ENCODE measurements around the gene ANKRD33. TPM values are rescaled to one million over a fixed set of nuclear protein-coding genes. Genes with fewer than 3 reads are reported as not detected.

The ANKRD33 gene
- total and polyA plus RNA-seq, 2 of the 8 experiments (the other 6 are each of a cell fraction or from before 2014, with no cell fraction given): 0.41 to 0.53 TPM

- Histone ChIP-seq H3K4me3 (ENCODE audit: extremely low read depth in 1 of 4, insufficient read depth in 2 of 4, low read depth in 3 of 4, low read length in 4 of 4) (no peak overlapping the region), H4K91ac (replicated peaks; ENCODE audit: insufficient read length, low read length) (no peak overlapping the region), H2BK12ac (ENCODE audit: low read depth, low read length) (no peak overlapping the region), H3K9ac (replicated peaks in 1 of 4; ENCODE audit: extremely low read depth in 1 of 4, low read depth in 3 of 4, low read length in 3 of 4) (no peak overlapping the region), H3K56ac (replicated peaks; ENCODE audit: insufficient read length, low read depth, low read length) (no peak overlapping the region), H2AFZ (ENCODE audit: low read length) (no peak overlapping the region), H4K20me1 (replicated peaks in 1 of 2; ENCODE audit: control insufficient read depth in 1 of 2, insufficient read depth in 2 of 2, low read length in 2 of 2) (no peaks in the 10 kb centered on the region), H3K4ac (replicated peaks; ENCODE audit: insufficient read length, low read depth, low read length) (no peak overlapping the region), H4K5ac (ENCODE audit: insufficient read length, low read depth, low read length) (no peak overlapping the region), H3K79me2 (ENCODE audit: control insufficient read depth in 1 of 2, insufficient read depth in 2 of 2, low read length in 2 of 2) (no peaks in the 10 kb centered on the region), H3K4me2 (ENCODE audit: insufficient read depth in 1 of 2, low read depth in 2 of 2, low read length in 2 of 2) (no peak overlapping the region), H3K4me1 (replicated peaks in 1 of 4; ENCODE audit: control insufficient read depth in 3 of 4, insufficient read depth in 4 of 4, low read length in 3 of 4) (peaks cover 0 to 7% (median 3%) of the 10 kb centered on the region in 4 experiments; a peak in 6 of 7 replicates), H4K8ac (ENCODE audit: extremely low read depth, insufficient read depth, low read length) (no peak overlapping the region), H3K23me2 (ENCODE audit: low read depth, low read length) (no peaks in the 10 kb centered on the region; the same call in 1 of the 2 replicates), H3K23ac (ENCODE audit: insufficient read length) (no peak overlapping the region), H3K79me1 (ENCODE audit: low read depth, low read length) (no peaks in the 10 kb centered on the region), H2BK20ac (ENCODE audit: low read length) (no peak overlapping the region), H3K36me3 (ENCODE audit: control insufficient read depth in 2 of 4, insufficient read depth in 4 of 4, low read length in 3 of 4) (no peaks in the 10 kb centered on the region), H3K18ac (ENCODE audit: extremely low read depth, low read length) (no peak overlapping the region), H2AK5ac (ENCODE audit: low read depth, low read length) (no peak overlapping the region), H2BK5ac (ENCODE audit: low read depth, low read length) (no peak overlapping the region), H3K27me3 (replicated peaks in 1 of 4; ENCODE audit: control insufficient read depth in 3 of 4, extremely low read depth in 1 of 4, insufficient read depth in 3 of 4, low read length in 3 of 4) (peaks cover 0 to 8% (median 5%) of the 10 kb centered on the region in 4 experiments; a peak in 4 of 7 replicates), H3K14ac (ENCODE audit: insufficient read length) (no peak overlapping the region), H3K9me3 (ENCODE audit: insufficient read depth in 2 of 2, low read depth in 1 of 2, low read length in 1 of 2) (no peaks in the 10 kb centered on the region), H2BK120ac (replicated peaks; ENCODE audit: low read depth, low read length) (no peak overlapping the region), H3K27ac (ENCODE audit: low read depth, low read length) (no peak overlapping the region), H2BK15ac (ENCODE audit: low read length) (no peak overlapping the region)
- peak; percentile 24 for FAIRE-seq
- WGBS, 2 experiments (ENCODE audit: extremely low coverage in 1 of 2, insufficient coverage in 1 of 2, insufficient read length in 1 of 2, insufficient replicate concordance in 2 of 2, low coverage in 1 of 2, low lambda C conversion rate in 2 of 2, missing lambda C conversion rate in 1 of 2): 73% methylated on average over 2 of the region's 2 CpGs; no CpG with 5 or more reads in 1 of the 2 experiments
- POLR2A ChIA-PET (ENCODE audit: partially characterized antibody): interaction anchor here (1.2 kb wide), 1 partner anchor 9 kb away, joined by 4 read pairs; no protein-coding TSS in a partner anchor
- CTCF ChIA-PET (ENCODE audit: partially characterized antibody): interaction anchor here (0.8 to 12.9 kb wide), 19 partner anchors 9 to 233 kb away, joined by 3 to 234 read pairs (median 4); partner anchors contain the start of genes ACVR1B, ACVRL1 and ATG101
- DNase-seq (ENCODE audit: low read depth in 1 of 2, low spot score in 2 of 2): no peak
- TF ChIP-seq SIX5 (IDR thresholded peaks at IDR 0.05; ENCODE audit: low read depth, low read length) (no peak), RAD21 (IDR thresholded peaks at IDR 0.05 in 1 of 2, conservative IDR thresholded peaks at IDR 0.05 in 1 of 2; ENCODE audit: low read depth in 2 of 2, low read length in 2 of 2) (peak; percentile 61 to 65)
- TF ChIP-seq, protein P1, sequence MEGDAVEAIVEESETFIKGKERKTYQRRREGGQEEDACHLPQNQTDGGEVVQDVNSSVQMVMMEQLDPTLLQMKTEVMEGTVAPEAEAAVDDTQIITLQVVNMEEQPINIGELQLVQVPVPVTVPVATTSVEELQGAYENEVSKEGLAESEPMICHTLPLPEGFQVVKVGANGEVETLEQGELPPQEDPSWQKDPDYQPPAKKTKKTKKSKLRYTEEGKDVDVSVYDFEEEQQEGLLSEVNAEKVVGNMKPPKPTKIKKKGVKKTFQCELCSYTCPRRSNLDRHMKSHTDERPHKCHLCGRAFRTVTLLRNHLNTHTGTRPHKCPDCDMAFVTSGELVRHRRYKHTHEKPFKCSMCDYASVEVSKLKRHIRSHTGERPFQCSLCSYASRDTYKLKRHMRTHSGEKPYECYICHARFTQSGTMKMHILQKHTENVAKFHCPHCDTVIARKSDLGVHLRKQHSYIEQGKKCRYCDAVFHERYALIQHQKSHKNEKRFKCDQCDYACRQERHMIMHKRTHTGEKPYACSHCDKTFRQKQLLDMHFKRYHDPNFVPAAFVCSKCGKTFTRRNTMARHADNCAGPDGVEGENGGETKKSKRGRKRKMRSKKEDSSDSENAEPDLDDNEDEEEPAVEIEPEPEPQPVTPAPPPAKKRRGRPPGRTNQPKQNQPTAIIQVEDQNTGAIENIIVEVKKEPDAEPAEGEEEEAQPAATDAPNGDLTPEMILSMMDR (IDR thresholded peaks at IDR 0.05; ENCODE audit: control extremely low read depth in 1 of 3, insufficient read depth in 1 of 3, low read depth in 1 of 3, low read length in 3 of 3): peak; percentile 66 to 70 (median 68)
Observed at GRCh38 chr12:51926718-51927117, 38.8 kb downstream of the ANKRD33 start.

All from H1 (cell line).